GM21576 (cell line): Measurements from ENCODE around the gene GAS2L1.

Experiments
- ATAC-seq: cut with Tn5 transposase; IDR thresholded peaks from one replicate; pipeline ENCODE4 v1.9.1; 2021; ENCODE audit warnings: mild to moderate bottlenecking, moderate library complexity; ENCODE audit not compliant: unreplicated experiment

Gene GAS2L1

DNA sequence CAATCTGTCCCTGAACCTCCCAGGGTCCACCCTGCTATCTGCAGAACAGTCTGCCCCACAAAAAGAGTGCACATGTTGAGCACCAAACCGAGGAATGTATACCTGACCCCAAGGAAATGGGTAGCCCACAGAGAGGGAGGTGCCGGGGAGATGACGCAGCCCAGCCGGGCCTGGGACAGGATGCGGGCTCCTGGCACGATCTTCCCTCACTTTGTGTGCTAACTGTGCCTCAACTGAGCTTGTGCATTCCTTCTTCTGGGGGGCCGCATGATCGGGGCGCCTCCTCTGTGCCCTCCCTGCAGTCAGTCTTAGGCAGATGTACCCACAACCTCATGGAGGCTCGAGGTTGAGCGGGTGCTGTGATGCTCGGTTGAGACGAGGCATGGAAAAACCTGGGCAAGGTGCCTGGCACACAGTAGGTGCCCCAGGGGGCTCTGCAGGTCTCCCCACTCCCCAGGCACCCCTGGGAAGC lies 2.4 kb downstream of the GAS2L1 start:
- ATAC-seq = no peak

DNA sequence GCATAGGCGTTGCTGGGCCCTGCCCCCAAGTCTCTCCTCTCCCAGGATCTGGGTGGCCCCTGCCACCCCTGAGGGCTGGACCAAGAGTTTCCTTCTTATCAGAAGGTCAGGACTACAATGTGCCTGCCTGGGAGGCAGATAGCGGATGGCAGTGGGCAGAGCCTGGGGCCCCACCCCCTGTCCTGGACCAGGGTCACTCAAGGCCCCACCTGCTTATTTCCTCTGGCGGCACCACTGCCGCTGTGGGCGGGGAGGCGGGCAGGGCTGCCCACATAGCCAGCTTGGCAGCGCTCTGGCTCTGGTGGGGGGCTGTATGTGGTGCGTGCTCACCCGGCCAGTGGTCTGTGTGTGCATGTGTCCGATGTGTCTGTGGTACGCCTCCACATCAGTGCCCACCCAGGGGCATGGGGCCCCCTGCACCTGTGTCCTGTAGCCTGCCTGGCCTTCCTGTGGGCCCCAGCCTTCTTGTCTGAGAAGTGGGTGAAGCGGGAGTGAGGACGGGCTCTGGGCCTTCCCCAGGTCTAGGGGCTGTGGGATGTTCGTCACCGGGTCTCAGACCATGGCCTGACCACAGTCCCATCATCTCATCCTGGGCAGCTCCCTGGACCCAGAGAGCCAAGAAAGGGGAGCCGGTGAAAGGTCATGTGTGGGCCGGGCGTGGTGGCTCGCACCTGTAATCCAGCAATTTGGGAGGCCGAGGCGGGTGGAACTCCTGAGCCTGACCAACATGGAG lies 3.0 kb downstream of the GAS2L1 start:
- no peak for ATAC-seq

DNA sequence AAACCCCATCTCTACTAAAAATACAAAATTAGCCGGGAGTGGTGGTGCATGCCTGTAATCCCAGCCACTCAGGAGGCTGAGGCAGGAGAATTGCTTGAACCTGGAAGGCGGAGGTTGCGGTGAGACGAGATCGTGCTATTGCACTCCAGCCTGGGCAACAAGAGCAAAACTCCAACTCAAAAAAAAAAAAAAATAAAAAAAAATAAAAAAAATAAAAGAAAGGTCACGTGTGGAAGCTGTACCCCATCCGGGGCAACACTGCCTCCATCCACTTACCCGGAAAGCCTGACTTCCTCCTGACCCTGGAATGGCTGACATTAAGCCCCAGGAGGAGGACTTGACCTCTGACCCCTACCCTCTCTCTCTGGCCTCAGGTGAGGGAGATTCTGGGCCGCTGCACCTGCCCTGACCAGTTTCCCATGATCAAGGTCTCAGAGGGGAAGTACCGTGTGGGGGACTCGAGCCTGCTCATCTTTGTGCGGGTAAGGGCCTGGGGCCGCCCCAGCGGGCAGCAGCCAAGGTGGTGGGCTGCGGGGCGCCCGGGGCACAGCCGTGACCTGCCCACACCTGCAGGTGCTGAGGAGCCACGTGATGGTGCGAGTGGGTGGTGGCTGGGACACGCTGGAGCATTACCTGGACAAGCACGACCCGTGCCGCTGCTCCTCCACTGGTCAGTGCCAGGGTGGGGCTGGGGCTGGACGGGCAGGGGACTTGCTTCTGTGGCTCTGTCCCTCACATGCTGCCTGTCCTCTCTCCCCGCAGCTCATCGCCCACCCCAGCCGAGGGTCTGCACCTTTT lies 3.8 kb downstream of the GAS2L1 start:
- no peak for ATAC-seq

DNA sequence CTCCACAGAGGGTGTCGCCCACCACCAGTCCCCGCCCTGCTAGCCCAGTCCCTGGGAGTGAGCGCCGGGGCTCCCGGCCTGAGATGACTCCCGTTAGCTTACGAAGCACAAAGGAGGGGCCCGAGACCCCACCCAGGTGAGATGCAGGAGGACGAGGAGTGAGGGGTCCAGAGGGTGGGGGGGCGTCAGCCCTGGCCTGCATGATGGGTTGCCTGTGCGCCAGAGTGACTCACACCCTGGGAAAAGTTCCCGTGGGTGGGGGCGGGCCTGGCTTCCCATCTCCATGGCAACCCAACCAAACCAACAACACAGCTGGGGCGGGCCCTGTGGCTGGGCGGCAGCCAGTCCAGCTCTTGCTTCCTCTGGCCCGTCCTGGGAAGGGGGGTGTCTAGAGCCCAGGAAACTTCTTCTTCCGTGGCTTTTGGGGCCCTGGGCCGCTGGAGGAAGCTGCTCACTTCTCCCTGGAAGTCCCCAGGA lies 4.5 kb downstream of the GAS2L1 start:
- no peak for ATAC-seq

DNA sequence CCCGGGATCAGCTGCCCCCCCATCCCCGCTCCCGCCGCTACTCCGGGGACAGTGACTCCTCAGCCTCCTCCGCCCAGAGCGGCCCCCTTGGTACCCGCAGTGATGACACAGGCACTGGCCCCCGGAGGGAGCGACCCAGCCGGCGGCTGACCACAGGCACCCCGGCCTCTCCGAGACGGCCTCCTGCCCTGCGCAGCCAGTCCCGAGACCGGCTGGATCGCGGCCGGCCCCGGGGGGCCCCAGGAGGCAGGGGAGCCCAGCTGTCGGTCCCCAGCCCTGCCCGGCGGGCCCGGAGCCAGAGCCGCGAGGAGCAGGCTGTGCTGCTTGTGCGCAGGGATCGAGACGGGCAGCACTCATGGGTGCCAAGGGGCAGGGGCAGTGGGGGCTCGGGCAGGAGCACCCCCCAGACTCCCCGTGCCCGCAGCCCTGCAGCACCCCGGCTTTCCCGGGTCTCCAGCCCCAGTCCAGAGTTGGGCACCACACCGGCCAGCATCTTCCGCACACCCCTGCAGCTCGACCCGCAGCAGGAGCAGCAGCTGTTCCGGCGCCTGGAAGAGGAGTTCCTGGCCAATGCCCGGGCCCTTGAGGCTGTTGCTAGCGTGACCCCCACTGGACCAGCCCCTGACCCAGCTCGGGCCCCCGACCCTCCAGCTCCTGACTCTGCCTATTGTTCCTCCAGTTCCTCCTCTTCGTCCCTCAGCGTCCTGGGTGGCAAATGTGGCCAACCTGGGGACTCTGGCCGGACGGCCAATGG lies 5.2 kb downstream of the GAS2L1 start:
- no peak for ATAC-seq

DNA sequence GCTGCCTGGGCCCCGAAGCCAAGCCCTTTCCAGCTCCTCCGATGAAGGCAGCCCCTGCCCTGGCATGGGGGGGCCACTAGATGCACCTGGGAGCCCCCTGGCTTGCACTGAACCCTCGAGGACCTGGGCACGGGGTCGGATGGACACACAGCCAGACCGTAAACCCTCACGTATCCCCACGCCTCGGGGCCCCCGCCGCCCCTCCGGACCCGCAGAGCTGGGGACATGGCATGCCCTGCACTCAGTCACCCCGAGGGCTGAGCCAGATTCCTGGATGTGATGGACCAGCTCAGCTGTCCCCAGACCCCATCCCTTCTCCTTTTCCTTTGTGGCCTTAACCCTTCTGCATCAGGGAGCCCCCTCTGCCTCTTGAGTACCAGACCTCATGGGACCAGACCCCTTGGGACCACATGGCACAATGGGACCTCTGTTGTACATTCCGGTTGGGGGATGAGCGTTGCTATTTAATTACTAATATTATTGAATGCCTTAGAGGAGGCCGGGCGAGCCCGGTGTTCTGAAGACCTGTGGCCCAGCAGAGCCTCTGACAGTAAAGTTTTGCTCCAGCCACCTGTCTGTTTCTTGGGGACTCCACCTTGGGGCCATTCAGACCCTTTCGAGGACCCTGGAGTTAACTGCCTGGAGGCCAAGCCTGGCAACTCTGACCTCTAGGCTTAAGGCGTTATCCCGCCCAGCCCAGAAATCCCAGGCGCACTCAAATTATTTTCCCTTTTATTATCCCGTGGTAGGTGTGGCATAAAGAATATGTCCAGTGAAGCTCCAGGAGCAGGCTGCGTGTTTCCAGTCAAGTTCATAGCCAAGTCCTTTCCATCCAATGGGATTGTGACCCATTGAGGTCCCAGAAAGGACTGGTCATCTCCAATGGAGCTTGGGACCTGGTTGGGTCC lies 6.0 kb downstream of the GAS2L1 start:
- no peak for ATAC-seq

DNA sequence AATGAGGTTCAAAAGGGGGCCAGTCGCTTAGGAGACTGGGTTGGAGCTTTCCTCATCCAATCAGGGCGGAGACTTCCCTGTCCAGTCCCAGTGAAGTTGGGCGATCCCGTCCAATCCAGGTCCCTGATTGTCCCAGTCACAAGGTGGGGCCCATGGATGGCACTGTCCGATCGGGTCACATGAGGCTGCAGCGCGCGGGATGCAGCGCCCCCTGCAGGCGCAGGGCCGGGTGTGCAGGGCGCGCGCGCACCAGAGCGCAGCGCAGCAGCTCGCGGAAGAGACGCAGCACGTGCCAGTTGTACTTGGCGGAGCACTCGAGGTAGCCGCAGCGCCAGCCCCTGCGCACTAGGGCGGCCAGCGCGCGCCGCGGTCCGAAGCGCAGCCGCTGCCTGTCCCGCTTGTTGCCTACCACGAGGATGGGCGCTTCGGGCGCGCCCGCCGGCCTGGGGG lies 6.7 kb downstream of the GAS2L1 start:
- ATAC-seq = no peak

DNA sequence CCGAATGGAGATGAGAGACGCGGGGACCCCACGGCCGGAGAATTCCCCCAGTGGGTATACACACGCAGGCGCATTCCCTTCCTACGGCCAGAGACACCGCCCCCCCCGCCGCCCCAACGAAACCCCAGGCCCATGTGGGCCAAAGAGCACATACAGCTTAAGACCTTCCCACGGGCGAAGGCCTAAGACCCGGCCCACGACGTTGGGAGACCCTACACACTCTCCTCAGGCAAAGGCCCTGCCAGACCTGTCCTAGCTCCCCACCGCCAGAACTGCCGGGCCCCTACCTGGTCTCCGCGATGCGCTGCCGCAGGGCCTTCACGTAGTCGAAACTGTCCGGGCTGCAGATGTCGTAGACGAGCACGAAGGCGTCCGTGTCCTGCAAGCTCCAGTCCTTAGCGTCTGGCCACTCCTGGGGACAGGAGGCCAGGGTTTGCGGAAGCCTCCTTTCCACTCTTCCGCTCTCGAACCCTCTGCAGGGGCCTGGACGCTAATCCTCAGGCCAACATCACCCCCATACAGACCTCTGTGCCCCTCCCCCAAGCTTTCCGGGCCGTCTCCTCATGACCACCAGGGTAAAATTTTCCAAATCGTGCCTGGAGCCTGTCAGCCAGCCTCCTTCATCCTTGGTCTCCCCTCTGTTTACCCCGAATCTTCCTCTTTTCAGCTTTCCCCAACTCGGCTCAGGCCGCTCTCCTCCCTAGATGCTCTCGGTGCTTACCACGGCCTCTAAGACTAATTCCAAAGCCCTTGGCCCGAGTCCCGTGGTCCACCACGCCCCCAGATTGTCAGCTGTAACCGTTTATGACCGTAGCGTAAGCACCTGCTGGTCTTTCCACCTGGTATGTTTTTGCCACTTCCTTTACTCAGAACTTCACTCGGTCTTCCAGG lies 7.4 kb downstream of the GAS2L1 start:
- no peak for ATAC-seq

DNA sequence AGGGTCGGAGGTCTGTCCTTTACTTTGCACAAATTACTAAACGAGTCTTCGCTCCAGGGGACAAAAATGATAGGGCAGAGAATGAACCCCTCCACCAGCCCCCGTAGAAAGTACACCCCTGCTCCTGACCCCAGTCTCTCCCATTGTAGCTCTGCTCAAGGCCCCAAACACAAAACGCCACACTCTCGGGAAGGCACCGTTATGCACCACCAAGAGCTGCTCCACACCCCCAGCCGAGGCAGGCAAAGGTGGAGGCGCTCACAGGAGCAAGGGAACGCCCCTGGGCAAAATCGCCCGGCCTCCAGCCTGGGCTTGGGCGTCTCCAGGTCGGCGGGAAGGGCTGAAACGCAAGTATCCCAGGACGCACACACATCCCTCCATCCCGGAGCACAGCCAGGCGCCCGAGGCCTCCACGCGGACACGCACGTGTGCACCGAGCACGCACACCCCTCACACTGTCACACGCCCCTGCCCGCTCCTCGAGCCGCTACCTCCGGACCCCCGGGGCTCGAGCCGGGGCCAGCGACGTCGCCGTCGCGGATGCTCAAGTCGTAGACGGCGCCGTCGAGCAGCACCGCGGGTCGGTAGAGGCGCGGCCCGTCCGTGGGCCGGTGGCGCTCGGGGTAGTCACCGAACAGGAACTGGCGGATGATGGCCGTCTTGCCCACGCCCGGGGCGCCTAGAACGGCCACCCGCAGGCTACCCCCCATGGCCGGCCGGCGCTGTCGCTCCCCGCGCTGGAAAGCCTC lies 8.3 kb downstream of the GAS2L1 start:
- no peak for ATAC-seq

DNA sequence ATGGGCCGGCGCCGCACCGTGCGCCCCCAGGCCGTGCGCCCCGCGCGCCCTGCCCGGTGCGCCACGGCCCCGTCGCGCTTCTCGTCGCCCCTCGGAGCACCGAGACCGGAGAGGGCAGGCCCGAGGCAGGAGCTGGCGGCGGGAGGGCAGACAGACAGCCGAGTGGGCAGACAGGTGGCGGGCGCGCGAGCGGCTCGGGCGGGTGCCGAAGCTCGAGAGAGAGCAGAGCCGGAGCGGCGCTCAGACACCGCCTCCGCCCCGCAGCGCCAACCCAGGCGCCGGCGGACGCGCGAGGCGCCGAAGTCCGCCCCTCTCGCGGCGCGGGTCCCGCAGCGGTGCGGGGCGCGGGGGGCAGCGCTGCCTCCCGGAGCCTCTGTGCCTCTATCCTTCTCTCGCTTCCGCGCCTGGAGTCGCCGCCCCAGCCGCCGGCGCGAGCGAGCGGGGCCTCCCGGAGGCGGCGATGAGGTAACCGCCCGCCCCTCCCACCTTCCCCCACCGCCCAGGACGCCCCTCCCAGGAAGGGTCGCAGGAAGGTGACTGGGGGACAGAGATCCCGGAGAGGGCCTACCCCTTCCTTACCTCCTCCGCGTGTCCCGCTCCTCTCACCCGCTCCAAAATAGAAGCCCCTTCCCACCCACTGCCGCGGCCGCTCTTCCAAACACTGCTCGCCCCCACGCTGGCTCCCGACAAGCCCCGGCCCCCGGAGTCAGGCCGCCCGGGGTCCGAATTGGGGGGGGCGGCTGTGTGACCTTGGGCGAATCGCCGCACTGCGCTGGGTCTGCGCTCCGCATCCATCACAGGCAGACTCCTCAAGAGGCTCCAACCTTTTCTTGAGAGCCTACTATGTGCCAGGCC lies 9.1 kb downstream of the GAS2L1 start, which contains the start of gene RASL10A:
TSS of gene RASL10A (minus strand) at position 412 of the 855 bp plus-strand sequence. CDS start 451 bp downstream, outside the sequence.
- no peak for ATAC-seq

DNA sequence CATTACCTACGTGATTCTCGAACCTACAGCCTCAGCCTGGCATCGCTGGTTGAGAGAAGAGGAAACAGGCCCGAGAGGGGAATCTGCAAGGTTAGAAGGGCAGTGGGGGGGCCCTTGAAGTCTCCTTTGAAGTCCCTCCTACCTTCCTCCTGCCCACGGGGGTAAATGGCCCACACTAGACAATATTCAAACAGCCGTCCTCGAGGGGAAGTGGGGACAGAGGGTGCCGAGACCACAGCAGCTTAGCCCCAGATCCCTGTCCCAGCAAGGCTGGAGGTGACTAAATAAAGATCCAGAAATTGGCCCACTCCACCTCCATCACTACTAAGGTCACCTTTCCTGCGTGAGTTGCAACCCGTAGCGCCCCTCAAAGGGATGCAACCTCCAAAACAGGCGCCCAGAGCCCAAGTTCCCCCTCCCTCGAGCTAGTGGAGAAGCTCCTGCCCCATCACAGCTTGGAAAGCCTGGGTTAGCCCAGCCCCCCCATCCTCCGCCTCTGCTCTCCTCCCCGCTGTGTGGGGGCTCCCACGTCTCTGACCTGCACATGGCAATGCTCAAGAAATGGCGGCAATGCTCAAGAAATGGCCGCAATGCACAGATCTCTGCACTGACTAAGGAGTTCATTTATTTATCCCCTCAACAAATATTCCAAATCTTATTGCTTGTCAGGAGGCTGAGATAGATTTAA lies 9.8 kb downstream of the GAS2L1 start:
- ATAC-seq = no peak

DNA sequence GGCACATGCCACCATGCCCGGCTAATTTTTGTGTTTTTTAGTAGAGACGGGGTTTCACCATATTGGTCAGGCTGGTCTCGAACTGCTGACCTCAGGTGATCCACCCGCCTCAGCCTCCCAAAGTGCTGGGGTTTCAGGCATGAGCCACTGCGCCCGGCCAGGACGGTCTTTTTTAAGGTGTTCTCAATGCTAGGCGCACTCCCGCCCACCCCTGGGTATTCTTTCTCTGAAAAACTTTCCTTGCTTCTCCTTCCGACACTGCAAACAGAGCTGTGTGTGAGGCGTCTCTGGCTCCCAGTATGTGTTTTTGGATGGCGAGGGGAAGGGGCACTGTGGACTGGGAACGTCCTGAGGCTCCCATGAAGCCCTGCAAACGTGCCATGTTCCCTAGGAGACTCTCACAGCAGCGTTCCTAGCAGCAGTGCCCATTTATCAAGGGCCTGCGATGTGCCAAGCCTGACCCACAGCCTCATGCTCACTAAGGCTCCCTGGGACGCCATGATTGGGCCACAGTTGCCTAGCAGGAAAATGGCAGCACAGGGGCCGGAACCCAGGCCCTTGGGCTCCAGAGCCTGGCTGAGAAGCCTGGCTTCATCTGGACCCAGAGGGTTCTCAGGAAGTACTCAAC lies 11.5 kb downstream of the GAS2L1 start:
- no peak for ATAC-seq

DNA sequence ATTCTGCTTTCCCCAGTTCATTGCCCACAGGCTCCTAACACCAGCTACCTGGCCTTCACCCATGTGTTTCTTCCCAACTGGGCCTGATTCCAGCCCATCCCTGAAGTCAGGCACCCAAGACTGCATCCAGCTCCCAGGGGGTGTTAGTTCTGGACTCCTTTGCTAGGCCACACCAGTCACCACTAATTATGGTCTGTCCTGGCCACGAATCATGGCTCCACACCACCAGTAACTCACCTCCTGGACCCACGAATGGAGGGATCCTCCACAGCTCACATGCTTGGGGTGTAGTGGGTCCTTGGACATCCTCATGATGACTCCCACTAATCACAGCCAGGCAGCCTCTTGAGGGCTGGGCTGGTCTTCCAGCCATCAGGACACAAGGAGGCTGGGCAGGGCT lies 12.6 kb downstream of the GAS2L1 start:
- ATAC-seq = no peak

DNA sequence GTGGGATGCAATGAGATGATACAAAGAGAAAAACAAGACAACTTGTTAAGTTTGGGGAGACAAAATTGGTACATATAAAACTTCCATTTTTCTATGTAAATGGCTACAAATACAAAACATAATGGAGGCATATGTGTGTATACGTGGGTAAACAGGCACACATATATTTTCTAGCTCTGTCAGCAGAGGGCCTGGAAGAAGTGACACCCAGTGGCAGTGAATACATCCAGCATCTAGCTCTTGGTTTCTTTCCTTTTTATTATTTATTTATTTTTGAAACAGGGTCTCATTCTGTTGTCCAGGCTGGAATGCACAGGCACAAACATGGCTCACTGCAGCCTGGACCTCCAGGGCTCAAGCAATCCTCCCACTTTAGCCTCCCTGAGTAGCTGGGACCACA lies 14.1 kb downstream of the GAS2L1 start:
- ATAC-seq = no peak

DNA sequence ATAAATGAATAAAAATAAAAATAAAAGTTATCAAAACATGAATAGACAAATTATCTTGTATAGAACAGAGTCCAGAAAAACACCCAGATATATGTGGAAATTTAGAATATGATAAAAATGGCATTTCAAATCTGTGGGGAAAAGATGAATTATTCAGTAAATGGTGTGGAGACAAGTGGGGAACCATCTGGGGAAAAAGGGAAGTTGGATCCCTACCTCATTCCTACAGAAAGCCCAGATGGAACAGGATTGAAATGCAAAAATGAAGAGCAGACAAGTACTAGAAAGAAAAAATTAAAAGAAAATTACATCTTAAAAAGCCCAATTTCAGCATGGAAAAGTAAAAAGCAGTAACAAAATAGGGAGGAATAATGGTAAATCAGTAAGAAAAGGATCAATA lies 17.2 kb downstream of the GAS2L1 start:
- no peak for ATAC-seq

DNA sequence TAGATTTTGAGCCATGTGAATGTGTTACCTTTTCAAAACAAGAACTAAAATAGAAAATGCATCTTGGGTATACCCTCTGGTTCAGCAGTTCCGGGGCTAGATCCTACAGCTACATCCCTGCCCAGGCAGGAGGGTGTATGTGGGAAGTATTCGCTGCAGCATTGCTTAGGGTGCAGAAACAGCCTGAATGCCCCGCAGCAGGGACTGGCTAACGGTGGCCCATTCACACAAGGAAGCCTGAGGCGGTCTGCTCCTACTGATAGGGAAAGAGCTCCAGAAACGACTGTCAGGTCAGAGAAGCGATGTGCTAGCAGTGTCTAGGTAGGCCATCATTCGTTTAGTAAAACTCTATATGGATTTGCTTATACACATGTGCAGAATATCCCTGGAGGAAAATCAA lies 18.9 kb downstream of the GAS2L1 start:
- no peak for ATAC-seq
